PC-9 (cell line): ENCODE measurements around the gene NOP9. TPM values are rescaled to one million over a fixed set of nuclear protein-coding genes. Genes with fewer than 3 reads are reported as not detected.

Experiments
- BruUV-seq: library from RNA; stranded (reverse); fragments of 400-500 nt; replicated peaks from 2 replicates; lab custom pipeline; 2021; lab: Mats Ljungman, UMichigan
- CTCF ChIA-PET: fragments of 300-600 bp; sonication (Branson Sonifier 250); formaldehyde crosslinking; loops from one replicate; lab custom pipeline; 2022; ENCODE audit warnings: antibody characterized with exemption; lab: Charles Lee
- POLR2A ChIA-PET: fragments of 300-600 bp; sonication (Branson Sonifier 250); formaldehyde crosslinking; loops from one replicate; lab custom pipeline; 2022; ENCODE audit warnings: antibody characterized with exemption; ENCODE audit not compliant: unreplicated experiment; lab: Charles Lee
- DNase-seq, 2 experiments: peaks; one replicate each; pipeline versions ENCODE4 v3.0.0 to v3.0.0-alpha.2; 2015 to 2022; ENCODE audit warnings: mixed read lengths in 1 of 2
- H2AFZ ChIP-seq: fragments of 200-600 bp; sonication (generic); 2 replicates; pipeline ENCODE4 v1.8.1; 2017; ENCODE audit warnings: antibody characterized with exemption
- H3F3A ChIP-seq: fragments of 200-600 bp; sonication (generic); 2 replicates; pipeline ENCODE4 v1.8.1; 2017; ENCODE audit warnings: antibody characterized with exemption, mild to moderate bottlenecking, low read depth; ENCODE audit not compliant: insufficient read depth
- H3K27ac ChIP-seq: fragments of 200-600 bp; sonication (generic); 2 replicates; pipeline ENCODE4 v1.6.1; 2016; ENCODE audit warnings: mixed run types
- H3K27me3 ChIP-seq: fragments of 200-600 bp; sonication (generic); 2 replicates; pipeline ENCODE4 v1.6.1; 2016; ENCODE audit warnings: low read depth, mixed run types; ENCODE audit not compliant: insufficient read depth
- H3K36me3 ChIP-seq: fragments of 200-600 bp; sonication (generic); 2 replicates; pipeline ENCODE4 v1.6.1; 2016; ENCODE audit warnings: low read depth, mixed run types
- H3K4me1 ChIP-seq: fragments of 200-600 bp; sonication (generic); replicated peaks from 2 replicates; pipeline ENCODE4 v1.6.1; 2016; ENCODE audit warnings: mixed run types; ENCODE audit not compliant: insufficient read depth
- H3K4me2 ChIP-seq: fragments of 200-600 bp; sonication (generic); 2 replicates; pipeline ENCODE4 v1.6.1; 2017; ENCODE audit warnings: mixed run types
- H3K4me3 ChIP-seq: fragments of 200-600 bp; sonication (generic); 2 replicates; pipeline ENCODE4 v1.6.1; 2016; ENCODE audit warnings: mixed run types
- H3K79me2 ChIP-seq: fragments of 200-600 bp; sonication (generic); 2 replicates; pipeline ENCODE4 v1.6.1; 2017; ENCODE audit warnings: low read depth, mixed run types
- H3K9me2 ChIP-seq: fragments of 200-600 bp; sonication (generic); 2 replicates; pipeline ENCODE4 v1.8.1; 2017; ENCODE audit warnings: mild to moderate bottlenecking; ENCODE audit not compliant: insufficient read depth
- H3K9me3 ChIP-seq: fragments of 200-600 bp; sonication (generic); 2 replicates; pipeline ENCODE4 v1.8.1; 2016; ENCODE audit warnings: low read depth; ENCODE audit not compliant: insufficient read depth
- H4K20me1 ChIP-seq: fragments of 200-600 bp; sonication (generic); 2 replicates; pipeline ENCODE4 v1.8.1; 2017; ENCODE audit not compliant: insufficient read depth
- EZH2 ChIP-seq: fragments of 200-600 bp; sonication (generic); IDR thresholded peaks from 2 replicates; pipeline ENCODE4 v1.8.0; 2017; ENCODE audit warnings: antibody characterized with exemption, low read depth
- intact Hi-C: fragments of 100-400 bp; cut with micrococcal nuclease; formaldehyde crosslinking; loops from one replicate; pipeline ENCODE4 v1.10.0; 2022; ENCODE audit not compliant: unreplicated experiment
- total RNA-seq: library from RNA; stranded (reverse); gene quantifications from 2 replicates; pipeline ENCODE4 v1.2.3, GENCODE V29; 2021
- TF ChIP-seq, protein P1 (sequence below): fragments of 200-600 bp; sonication (generic); conservative IDR thresholded peaks from 2 replicates; pipeline ENCODE4 v1.6.1; 2017; ENCODE audit warnings: mixed run types, antibody characterized with exemption, mild to moderate bottlenecking, moderate library complexity

Gene NOP9
- total RNA-seq, 1 experiment from 2014 or later = 24.4 TPM

DNA sequence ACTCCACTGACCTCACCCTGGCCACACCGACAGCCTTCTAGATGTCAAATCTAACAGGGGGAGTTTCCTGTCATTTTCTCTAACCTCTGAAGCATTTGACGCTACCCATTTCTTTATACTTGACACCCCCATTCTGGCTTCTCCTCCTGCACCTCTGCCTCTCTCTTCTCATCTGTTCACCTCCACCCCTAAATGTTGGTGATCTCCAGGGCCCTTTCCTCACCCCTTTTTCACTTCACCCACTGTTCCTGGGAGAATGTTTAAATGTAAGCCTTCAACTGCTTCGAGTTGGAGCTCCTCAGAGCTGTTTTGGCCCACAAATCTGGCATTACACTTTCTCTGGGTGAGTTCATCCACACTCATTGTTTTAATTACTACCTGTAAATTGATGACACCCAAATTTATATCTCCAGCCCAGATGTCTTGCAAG lies 27.8 kb upstream of the NOP9 start:
- intact Hi-C loops = no loop called here
- Histone ChIP-seq H3K9me3 (no peaks in the 10 kb centered on the region), H3K79me2 (no peaks in the 10 kb centered on the region), H3K4me3 (peak overlapping the region; percentile 91), H3F3A (peaks cover 19% of the 10 kb centered on the region), H4K20me1 (no peaks in the 10 kb centered on the region), H3K36me3 (no peaks in the 10 kb centered on the region), H3K9me2 (no peaks in the 10 kb centered on the region), H3K4me2 (peak overlapping the region; percentile 84), H3K27ac (no peak overlapping the region), H3K27me3 (no peaks in the 10 kb centered on the region), H3K4me1 (peaks cover 20% of the 10 kb centered on the region), H2AFZ (peak overlapping the region; percentile 91; the same call in 1 of the 2 replicates)
- TSS peak; percentile 46 for BruUV-seq
- no peak for DNase-seq
- TF ChIP-seq, protein P1, sequence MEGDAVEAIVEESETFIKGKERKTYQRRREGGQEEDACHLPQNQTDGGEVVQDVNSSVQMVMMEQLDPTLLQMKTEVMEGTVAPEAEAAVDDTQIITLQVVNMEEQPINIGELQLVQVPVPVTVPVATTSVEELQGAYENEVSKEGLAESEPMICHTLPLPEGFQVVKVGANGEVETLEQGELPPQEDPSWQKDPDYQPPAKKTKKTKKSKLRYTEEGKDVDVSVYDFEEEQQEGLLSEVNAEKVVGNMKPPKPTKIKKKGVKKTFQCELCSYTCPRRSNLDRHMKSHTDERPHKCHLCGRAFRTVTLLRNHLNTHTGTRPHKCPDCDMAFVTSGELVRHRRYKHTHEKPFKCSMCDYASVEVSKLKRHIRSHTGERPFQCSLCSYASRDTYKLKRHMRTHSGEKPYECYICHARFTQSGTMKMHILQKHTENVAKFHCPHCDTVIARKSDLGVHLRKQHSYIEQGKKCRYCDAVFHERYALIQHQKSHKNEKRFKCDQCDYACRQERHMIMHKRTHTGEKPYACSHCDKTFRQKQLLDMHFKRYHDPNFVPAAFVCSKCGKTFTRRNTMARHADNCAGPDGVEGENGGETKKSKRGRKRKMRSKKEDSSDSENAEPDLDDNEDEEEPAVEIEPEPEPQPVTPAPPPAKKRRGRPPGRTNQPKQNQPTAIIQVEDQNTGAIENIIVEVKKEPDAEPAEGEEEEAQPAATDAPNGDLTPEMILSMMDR = no peak
- no peak for TF ChIP-seq EZH2
- CTCF ChIA-PET = no interaction called here
- POLR2A ChIA-PET = interaction anchor here (0.8 kb wide), 1 partner anchor 59 kb away, joined by 4 read pairs; the partner anchor contains the start of gene CHMP4A

DNA sequence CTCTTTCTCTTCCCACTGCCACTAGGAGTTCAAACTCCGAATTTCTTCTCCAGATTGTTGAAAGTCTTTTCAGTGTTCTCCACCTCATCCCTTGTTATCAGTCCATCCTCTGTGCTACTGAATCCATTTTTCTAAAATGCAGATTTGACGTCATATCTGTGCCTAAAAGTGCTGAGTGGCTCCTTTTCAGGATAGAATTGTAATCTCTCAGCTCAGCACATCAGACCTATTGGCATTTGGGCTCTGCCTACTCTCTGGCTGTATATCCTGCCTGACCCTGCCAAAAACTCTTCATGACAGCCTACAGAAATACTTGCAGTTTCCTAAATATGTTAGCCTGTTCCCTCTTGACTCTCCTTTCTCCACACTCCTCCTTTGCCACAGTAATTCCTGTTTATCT lies 27.2 kb upstream of the NOP9 start:
- Histone ChIP-seq H3K27ac (no peak overlapping the region), H3K9me3 (no peaks in the 10 kb centered on the region), H3K4me3 (peak overlapping the region; percentile 91; the same call in 1 of the 2 replicates), H3K79me2 (no peaks in the 10 kb centered on the region), H3F3A (peaks cover 19% of the 10 kb centered on the region), H3K9me2 (no peaks in the 10 kb centered on the region), H3K36me3 (no peaks in the 10 kb centered on the region), H3K4me2 (0 out of 2 replicates have a peak overlapping the region, but pooled peaks have one; percentile 84), H2AFZ (no peak overlapping the region), H3K4me1 (peaks cover 20% of the 10 kb centered on the region), H3K27me3 (no peaks in the 10 kb centered on the region), H4K20me1 (no peaks in the 10 kb centered on the region)
- intact Hi-C loops = no loop called here
- ChIA-PET CTCF (no interaction called here), POLR2A (no interaction called here)
- no TSS peak for BruUV-seq
- no peak for DNase-seq
- TF ChIP-seq, protein P1 = no peak

DNA sequence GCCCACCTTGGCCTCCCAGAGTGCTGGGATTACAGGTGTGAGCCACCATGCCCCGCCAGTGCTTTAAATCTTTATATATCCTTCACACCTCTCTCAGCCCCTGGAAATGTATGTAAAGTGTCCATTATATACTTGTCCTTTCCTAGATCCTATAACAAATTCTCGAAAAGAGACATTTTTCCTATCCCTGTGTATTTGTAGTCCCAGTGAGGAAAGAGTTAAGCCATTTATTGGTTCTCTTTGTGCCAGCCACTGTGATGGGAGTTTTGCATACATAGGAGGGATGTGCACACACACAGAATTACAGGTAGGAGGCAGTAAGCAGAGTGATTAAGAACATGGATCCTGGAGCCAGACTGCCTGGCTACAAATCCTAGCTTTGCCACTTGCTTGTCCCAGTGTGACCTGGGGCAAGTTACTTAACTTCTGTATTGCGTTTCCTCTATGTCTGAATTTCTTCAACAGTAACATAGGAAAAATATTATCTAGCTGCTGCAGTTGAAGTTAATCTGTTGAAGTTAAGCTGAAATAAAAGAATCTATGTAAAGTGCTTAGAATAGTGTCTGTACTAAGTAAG lies 26.1 kb upstream of the NOP9 start:
- Histone ChIP-seq H4K20me1 (no peaks in the 10 kb centered on the region), H3K9me2 (no peaks in the 10 kb centered on the region), H3K36me3 (no peaks in the 10 kb centered on the region), H3K4me1 (peaks cover 20% of the 10 kb centered on the region), H3F3A (peaks cover 19% of the 10 kb centered on the region), H3K9me3 (no peaks in the 10 kb centered on the region), H3K27me3 (no peaks in the 10 kb centered on the region), H3K27ac (peak overlapping the region; percentile 75), H3K4me3 (no peak overlapping the region), H3K4me2 (peak overlapping the region; percentile 55), H3K79me2 (no peaks in the 10 kb centered on the region), H2AFZ (no peak overlapping the region)
- CTCF ChIA-PET = interaction anchor here (0.8 to 1.0 kb wide), 2 partner anchors 10 to 31 kb away, joined by 3 to 4 read pairs; partner anchors contain the start of genes TGM1 and TINF2
- TF ChIP-seq, protein P1 = no peak
- TF ChIP-seq EZH2 = no peak
- POLR2A ChIA-PET = no interaction called here
- intact Hi-C loops = no loop called here
- no TSS peak for BruUV-seq
- no peak for DNase-seq
